Measurements from ENCODE around the gene TSPAN2. TPM values are rescaled to one million over a fixed set of nuclear protein-coding genes. Genes with fewer than 3 reads are reported as not detected.

Gene TSPAN2
- polyA plus RNA-seq, 1 of the 3 experiments (the other 2 are of a cell fraction), result 0.23 TPM

- H3K9me3 ChIP-seq, result no peaks in the 10 kb centered on the region
- 52% methylated on average over 1 of the region's 1 CpG for WGBS (ENCODE audit: low lambda C conversion rate)
- H3K9ac ChIP-seq, result no peak overlapping the region
- no peaks in the 10 kb centered on the region for H3F3A ChIP-seq (replicated peaks; ENCODE audit: insufficient read depth)
- no peaks in the 10 kb centered on the region for H3K79me2 ChIP-seq (ENCODE audit: insufficient read depth)
- TF ChIP-seq FOSL2 (IDR thresholded peaks at IDR 0.05; ENCODE audit: borderline replicate concordance, low read depth) (no peak), RXRA (IDR thresholded peaks at IDR 0.05; ENCODE audit: borderline replicate concordance, low read depth) (no peak), JUND (IDR thresholded peaks at IDR 0.05) (no peak), RFX5 (IDR thresholded peaks at IDR 0.05; ENCODE audit: low read length) (no peak), TAF1 (IDR thresholded peaks at IDR 0.05; ENCODE audit: borderline replicate concordance, low read depth, low read length) (no peak), POLR2AphosphoS5 (IDR thresholded peaks at IDR 0.05; ENCODE audit: low read depth, low read length) (no peak), TCF12 (IDR thresholded peaks at IDR 0.05) (no peak), NRF1 (IDR thresholded peaks at IDR 0.05; ENCODE audit: low read depth, low read length) (no peak), MEF2A (IDR thresholded peaks at IDR 0.05; ENCODE audit: borderline replicate concordance, low read depth) (no peak), CHD2 (IDR thresholded peaks at IDR 0.05; ENCODE audit: low read length, partially characterized antibody) (no peak), ELF1 (IDR thresholded peaks at IDR 0.05) (no peak), TEAD4 (IDR thresholded peaks at IDR 0.05; ENCODE audit: borderline replicate concordance, insufficient read depth) (no peak), USF2 (IDR thresholded peaks at IDR 0.05; ENCODE audit: borderline replicate concordance, low read depth, low read length) (no peak)
- TF ChIP-seq, protein P1, sequence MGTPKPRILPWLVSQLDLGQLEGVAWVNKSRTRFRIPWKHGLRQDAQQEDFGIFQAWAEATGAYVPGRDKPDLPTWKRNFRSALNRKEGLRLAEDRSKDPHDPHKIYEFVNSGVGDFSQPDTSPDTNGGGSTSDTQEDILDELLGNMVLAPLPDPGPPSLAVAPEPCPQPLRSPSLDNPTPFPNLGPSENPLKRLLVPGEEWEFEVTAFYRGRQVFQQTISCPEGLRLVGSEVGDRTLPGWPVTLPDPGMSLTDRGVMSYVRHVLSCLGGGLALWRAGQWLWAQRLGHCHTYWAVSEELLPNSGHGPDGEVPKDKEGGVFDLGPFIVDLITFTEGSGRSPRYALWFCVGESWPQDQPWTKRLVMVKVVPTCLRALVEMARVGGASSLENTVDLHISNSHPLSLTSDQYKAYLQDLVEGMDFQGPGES (IDR thresholded peaks at IDR 0.05; ENCODE audit: low read depth, low read length), result no peak
- TF ChIP-seq, protein P2, sequence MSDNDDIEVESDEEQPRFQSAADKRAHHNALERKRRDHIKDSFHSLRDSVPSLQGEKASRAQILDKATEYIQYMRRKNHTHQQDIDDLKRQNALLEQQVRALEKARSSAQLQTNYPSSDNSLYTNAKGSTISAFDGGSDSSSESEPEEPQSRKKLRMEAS (IDR thresholded peaks at IDR 0.05; ENCODE audit: low read depth), result no peak
- TF ChIP-seq, protein P3, sequence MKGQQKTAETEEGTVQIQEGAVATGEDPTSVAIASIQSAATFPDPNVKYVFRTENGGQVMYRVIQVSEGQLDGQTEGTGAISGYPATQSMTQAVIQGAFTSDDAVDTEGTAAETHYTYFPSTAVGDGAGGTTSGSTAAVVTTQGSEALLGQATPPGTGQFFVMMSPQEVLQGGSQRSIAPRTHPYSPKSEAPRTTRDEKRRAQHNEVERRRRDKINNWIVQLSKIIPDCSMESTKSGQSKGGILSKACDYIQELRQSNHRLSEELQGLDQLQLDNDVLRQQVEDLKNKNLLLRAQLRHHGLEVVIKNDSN (IDR thresholded peaks at IDR 0.05; ENCODE audit: borderline replicate concordance, low read depth), result no peak
- TF ChIP-seq, protein P4, sequence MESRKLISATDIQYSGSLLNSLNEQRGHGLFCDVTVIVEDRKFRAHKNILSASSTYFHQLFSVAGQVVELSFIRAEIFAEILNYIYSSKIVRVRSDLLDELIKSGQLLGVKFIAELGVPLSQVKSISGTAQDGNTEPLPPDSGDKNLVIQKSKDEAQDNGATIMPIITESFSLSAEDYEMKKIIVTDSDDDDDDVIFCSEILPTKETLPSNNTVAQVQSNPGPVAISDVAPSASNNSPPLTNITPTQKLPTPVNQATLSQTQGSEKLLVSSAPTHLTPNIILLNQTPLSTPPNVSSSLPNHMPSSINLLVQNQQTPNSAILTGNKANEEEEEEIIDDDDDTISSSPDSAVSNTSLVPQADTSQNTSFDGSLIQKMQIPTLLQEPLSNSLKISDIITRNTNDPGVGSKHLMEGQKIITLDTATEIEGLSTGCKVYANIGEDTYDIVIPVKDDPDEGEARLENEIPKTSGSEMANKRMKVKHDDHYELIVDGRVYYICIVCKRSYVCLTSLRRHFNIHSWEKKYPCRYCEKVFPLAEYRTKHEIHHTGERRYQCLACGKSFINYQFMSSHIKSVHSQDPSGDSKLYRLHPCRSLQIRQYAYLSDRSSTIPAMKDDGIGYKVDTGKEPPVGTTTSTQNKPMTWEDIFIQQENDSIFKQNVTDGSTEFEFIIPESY (IDR thresholded peaks at IDR 0.05; ENCODE audit: borderline replicate concordance, low read depth), result no peak
- no peaks in the 10 kb centered on the region for H3K4me1 ChIP-seq (ENCODE audit: control insufficient read depth in 1 of 2, insufficient read depth in 2 of 2, low read depth in 1 of 2, low read length in 1 of 2)
- ChIA-PET CTCF (interaction anchor here (1.3 to 3.0 kb wide), 2 partner anchors 10 to 13 kb away, joined by 3 to 15 read pairs; partner anchors contain the start of gene TSPAN2), POLR2A (no interaction called here)
- no peak overlapping the region for H3K4me2 ChIP-seq
- H4K20me1 ChIP-seq (ENCODE audit: insufficient read depth), result no peaks in the 10 kb centered on the region
- no peaks in the 10 kb centered on the region for H3K9me2 ChIP-seq
- H2AFZ ChIP-seq (ENCODE audit: low read depth), result no peak overlapping the region
- no peak for DNase-seq
- H3K27ac ChIP-seq (ENCODE audit: low read depth in 2 of 2, low read length in 1 of 2), result no peak overlapping the region
- no peak overlapping the region for H3K4me3 ChIP-seq (ENCODE audit: low read depth in 2 of 2, low read length in 1 of 2)
- no peaks in the 10 kb centered on the region for H3K36me3 ChIP-seq (replicated peaks in 1 of 2; ENCODE audit: control insufficient read depth in 1 of 2, insufficient read depth in 2 of 2, low read length in 1 of 2)
- H3K27me3 ChIP-seq (ENCODE audit: insufficient read depth), result no peaks in the 10 kb centered on the region
Measured at GRCh38 chr1:115099693-115100050, 10.4 kb upstream of the TSPAN2 start.
